SK-N-SH (cell line): ENCODE measurements around the gene CALB2. TPM values are rescaled to one million over a fixed set of nuclear protein-coding genes. Genes with fewer than 3 reads are reported as not detected.

Source experiments
- CTCF ChIA-PET: fragments of 300-600, 350-600 bp; formaldehyde crosslinking; extraction: SDS; loops from one replicate; lab custom pipeline; 2021; lab: Yijun Ruan, JAX
- POLR2A ChIA-PET: fragments of 350-600 bp; sonication (Branson Sonifier 250); formaldehyde crosslinking; extraction: SDS; loops from one replicate; lab custom pipeline; 2020; ENCODE audit warnings: antibody characterized with exemption, inconsistent platforms; lab: Yijun Ruan, JAX
- DNase-seq: peaks from one replicate; pipeline ENCODE4 v3.0.0; 2012
- H2AFZ ChIP-seq: fragments of 200-600 bp; sonication (generic); 2 replicates; pipeline ENCODE4 v1.8.1; 2016; ENCODE audit warnings: antibody characterized with exemption, mild to moderate bottlenecking, low read depth
- H3F3A ChIP-seq: fragments of 200-600 bp; sonication (generic); replicated peaks from 2 replicates; pipeline ENCODE3; 2016; ENCODE audit warnings: antibody characterized with exemption, mild to moderate bottlenecking; ENCODE audit not compliant: insufficient read depth
- H3K27ac ChIP-seq, 2 experiments: fragments of 200-500 bp in 1 of 2; fragments of 200-600 bp in 1 of 2; sonication (Bioruptor generic) in 1 of 2; sonication (generic), shearing (Covaris generic) in 1 of 2; 2 replicates each; pipeline versions ENCODE4 v1.5.1 to v1.6.1; 2014 to 2016; ENCODE audit warnings: low read depth in 2 of 2, inconsistent platforms in 1 of 2, low read length in 1 of 2, mild to moderate bottlenecking in 1 of 2, mixed read lengths in 1 of 2
- H3K27me3 ChIP-seq: fragments of 200-600 bp; sonication (generic), shearing (Covaris generic); 2 replicates; pipeline ENCODE4 v1.6.1; 2016; ENCODE audit warnings: mixed run types; ENCODE audit not compliant: insufficient read depth
- H3K36me3 ChIP-seq, 2 experiments: fragments of 200-500 bp in 1 of 2; fragments of 200-600 bp in 1 of 2; sonication (Bioruptor generic) in 1 of 2; sonication (generic) in 1 of 2; replicated peaks in 1 of 2; 2 replicates each; pipeline versions ENCODE3 to v1.5.1; 2014 to 2016; ENCODE audit warnings: low read length in 1 of 2, mild to moderate bottlenecking in 1 of 2; ENCODE audit not compliant: insufficient read depth in 2 of 2, control insufficient read depth in 1 of 2
- H3K4me1 ChIP-seq, 2 experiments: fragments of 200-500 bp in 1 of 2; fragments of 200-600 bp in 1 of 2; sonication (Bioruptor generic) in 1 of 2; sonication (generic), shearing (Covaris generic) in 1 of 2; 2 replicates each; pipeline versions ENCODE4 v1.5.1 to v1.6.1; 2014 to 2016; ENCODE audit warnings: low read depth in 1 of 2, low read length in 1 of 2, mixed run types in 1 of 2; ENCODE audit not compliant: insufficient read depth in 2 of 2, control insufficient read depth in 1 of 2
- H3K4me2 ChIP-seq: fragments of 200-600 bp; sonication (generic), shearing (Covaris generic); 2 replicates; pipeline ENCODE4 v1.6.1; 2017; ENCODE audit warnings: mixed run types
- H3K4me3 ChIP-seq, 2 experiments: fragments of 200-500 bp in 1 of 2; fragments of 200-600 bp in 1 of 2; sonication (Bioruptor generic) in 1 of 2; sonication (generic), shearing (Covaris generic) in 1 of 2; 2 replicates each; pipeline versions ENCODE4 v1.5.1 to v1.8.1; 2014 to 2016; ENCODE audit warnings: low read depth in 2 of 2, inconsistent platforms in 1 of 2, low read length in 1 of 2, mild to moderate bottlenecking in 1 of 2, mixed read lengths in 1 of 2, moderate library complexity in 1 of 2
- H3K79me2 ChIP-seq: fragments of 200-600 bp; sonication (generic); 2 replicates; pipeline ENCODE4 v1.8.1; 2017; ENCODE audit warnings: mild to moderate bottlenecking; ENCODE audit not compliant: insufficient read depth
- H3K9ac ChIP-seq: fragments of 200-600 bp; sonication (generic); 2 replicates; pipeline ENCODE4 v1.6.1; 2017; ENCODE audit warnings: mixed run types
- H3K9me2 ChIP-seq: fragments of 200-600 bp; sonication (generic); 2 replicates; pipeline ENCODE4 v1.6.1; 2017; ENCODE audit warnings: mixed run types
- H3K9me3 ChIP-seq: fragments of 200-600 bp; sonication (generic); 2 replicates; pipeline ENCODE4 v1.6.1; 2017; ENCODE audit warnings: mixed run types, mild to moderate bottlenecking, moderate library complexity
- H4K20me1 ChIP-seq: fragments of 200-600 bp; sonication (generic); 2 replicates; pipeline ENCODE4 v1.6.1; 2017; ENCODE audit warnings: mild to moderate bottlenecking, mixed run types; ENCODE audit not compliant: insufficient read depth
- CHD2 ChIP-seq: fragments of 150-350 bp; IDR thresholded peaks from 2 replicates; pipeline ENCODE4 v1.6.1; 2018; ENCODE audit warnings: low read length; ENCODE audit not compliant: partially characterized antibody
- CTCF ChIP-seq: fragments of 200-600 bp; sonication (generic); IDR thresholded peaks from 2 replicates; pipeline ENCODE4 v1.6.1; 2017; ENCODE audit warnings: antibody characterized with exemption, mild to moderate bottlenecking, moderate library complexity
- EP300 ChIP-seq, 2 experiments: IDR thresholded peaks; 2 replicates each; pipeline versions ENCODE4 v1.4.0 to v1.6.1; 2012; ENCODE audit warnings: borderline replicate concordance in 1 of 2, low read depth in 1 of 2, low read length in 1 of 2
- EZH2phosphoT487 ChIP-seq: fragments of 200-600 bp; sonication (generic); IDR thresholded peaks from 2 replicates; pipeline ENCODE4 v1.6.1; 2017; ENCODE audit warnings: low read depth, mixed run types, mild to moderate bottlenecking, antibody characterized with exemption, moderate library complexity, borderline replicate concordance
- FOXJ3 ChIP-seq: sonication (generic); formaldehyde crosslinking; IDR thresholded peaks from 2 replicates; pipeline ENCODE4 v1.5.1; 2020; ENCODE audit warnings: mild to moderate bottlenecking, missing genetic modification reagents
- GABPA ChIP-seq: IDR thresholded peaks from 2 replicates; pipeline ENCODE4 v1.4.0; 2012; ENCODE audit warnings: low read depth, mild to moderate bottlenecking
- GATA2 ChIP-seq: sonication (generic); formaldehyde crosslinking; IDR thresholded peaks from 2 replicates; pipeline ENCODE4 v1.5.0; 2020; ENCODE audit warnings: mild to moderate bottlenecking, missing genetic modification reagents
- JUND ChIP-seq: IDR thresholded peaks from 2 replicates; pipeline ENCODE4 v1.4.0; 2012
- MAX ChIP-seq: IDR thresholded peaks from 2 replicates; pipeline ENCODE4 v1.4.0; 2012; ENCODE audit warnings: low read depth
- MEF2A ChIP-seq: IDR thresholded peaks from 2 replicates; pipeline ENCODE4 v1.4.0; 2012; ENCODE audit warnings: low read depth, borderline replicate concordance
- RAD21 ChIP-seq: IDR thresholded peaks from 2 replicates; pipeline ENCODE4 v1.6.1; 2012; ENCODE audit warnings: mild to moderate bottlenecking, low read length
- RFX5 ChIP-seq: IDR thresholded peaks from 2 replicates; pipeline ENCODE4 v1.6.1; 2012; ENCODE audit warnings: mild to moderate bottlenecking, improper control_type of control experiment, low read length
- RXRA ChIP-seq: IDR thresholded peaks from 2 replicates; pipeline ENCODE4 v1.4.0; 2012; ENCODE audit warnings: low read depth, mild to moderate bottlenecking, borderline replicate concordance
- SIN3A ChIP-seq: IDR thresholded peaks from 2 replicates; pipeline ENCODE4 v1.6.1; 2012; ENCODE audit warnings: low read depth, mild to moderate bottlenecking, low read length, moderate library complexity, borderline replicate concordance
- TAF1 ChIP-seq: IDR thresholded peaks from 2 replicates; pipeline ENCODE4 v1.6.1; 2012; ENCODE audit warnings: low read depth, mild to moderate bottlenecking, low read length, moderate library complexity, borderline replicate concordance
- TEAD4 ChIP-seq: IDR thresholded peaks from 2 replicates; pipeline ENCODE4 v1.4.0; 2012; ENCODE audit warnings: mild to moderate bottlenecking, borderline replicate concordance; ENCODE audit not compliant: insufficient read depth
- USF1 ChIP-seq: IDR thresholded peaks from 2 replicates; pipeline ENCODE4 v1.4.0; 2012; ENCODE audit warnings: low read depth, borderline replicate concordance
- YY1 ChIP-seq: IDR thresholded peaks from 2 replicates; pipeline ENCODE4 v1.4.0; 2012; ENCODE audit warnings: low read depth, mild to moderate bottlenecking
- WGBS: methylation state at CpG from one replicate; pipeline ENCODE4 v1.1.6; 2017; ENCODE audit warnings: low lambda C conversion rate; 5-methylcytosine and 5-hydroxymethylcytosine counted together
- polyA plus RNA-seq, 3 experiments: library from polyadenylated mRNA; depleted of rRNA; stranded (reverse); fragments of >200 nt; gene quantifications; 2 replicates each; pipeline ENCODE4 v1.2.3, GENCODE V29; 2012
- TF ChIP-seq, protein P1 (sequence below): fragments of 150-350 bp; IDR thresholded peaks from 2 replicates; pipeline ENCODE4 v1.6.1; 2017; ENCODE audit warnings: antibody characterized with exemption, low read length, low read depth, borderline replicate concordance
- TF ChIP-seq, protein P2 (sequence below): IDR thresholded peaks from 2 replicates; pipeline ENCODE4 v1.4.0; 2012; ENCODE audit warnings: low read depth, borderline replicate concordance
- TF ChIP-seq, protein P3 (sequence below): IDR thresholded peaks from 2 replicates; pipeline ENCODE4; 2012

The CALB2 gene
- polyA plus RNA-seq, 1 of the 3 experiments (the other 2 are of a cell fraction): 0.12 TPM

GRCh38 chr16:71340406-71340805 lies 18.1 kb upstream of the CALB2 start:
- no peak for TF ChIP-seq SIN3A
- TF ChIP-seq, protein P1, sequence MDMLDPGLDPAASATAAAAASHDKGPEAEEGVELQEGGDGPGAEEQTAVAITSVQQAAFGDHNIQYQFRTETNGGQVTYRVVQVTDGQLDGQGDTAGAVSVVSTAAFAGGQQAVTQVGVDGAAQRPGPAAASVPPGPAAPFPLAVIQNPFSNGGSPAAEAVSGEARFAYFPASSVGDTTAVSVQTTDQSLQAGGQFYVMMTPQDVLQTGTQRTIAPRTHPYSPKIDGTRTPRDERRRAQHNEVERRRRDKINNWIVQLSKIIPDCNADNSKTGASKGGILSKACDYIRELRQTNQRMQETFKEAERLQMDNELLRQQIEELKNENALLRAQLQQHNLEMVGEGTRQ: no peak
- no peak for TF ChIP-seq YY1
- no peak for TF ChIP-seq RFX5
- no peak for TF ChIP-seq GATA2 (CRISPR knock-in tag)
- no peak overlapping the region for H3K27ac ChIP-seq
- H3K9ac ChIP-seq: no peak overlapping the region
- H3K4me2 ChIP-seq: no peak overlapping the region
- H2AFZ ChIP-seq: no peak overlapping the region
- no peaks in the 10 kb centered on the region for H3K9me3 ChIP-seq
- 16% methylated on average over 6 of the region's 6 CpGs for WGBS
- no peaks in the 10 kb centered on the region for H3K4me1 ChIP-seq
- H3K4me3 ChIP-seq: no peak overlapping the region
- no peaks in the 10 kb centered on the region for H3K9me2 ChIP-seq
- H3K27me3 ChIP-seq: no peaks in the 10 kb centered on the region
- no peak for DNase-seq
- ChIA-PET CTCF (interaction anchor here (1.1 to 2.0 kb wide), 4 partner anchors 17 to 159 kb away, joined by 4 to 8 read pairs (median 4); no protein-coding TSS in a partner anchor), POLR2A (no interaction called here)
- H3K36me3 ChIP-seq: no peaks in the 10 kb centered on the region
- no peaks in the 10 kb centered on the region for H4K20me1 ChIP-seq
- no peaks in the 10 kb centered on the region for H3K79me2 ChIP-seq
- H3F3A ChIP-seq: no peaks in the 10 kb centered on the region

DNA sequence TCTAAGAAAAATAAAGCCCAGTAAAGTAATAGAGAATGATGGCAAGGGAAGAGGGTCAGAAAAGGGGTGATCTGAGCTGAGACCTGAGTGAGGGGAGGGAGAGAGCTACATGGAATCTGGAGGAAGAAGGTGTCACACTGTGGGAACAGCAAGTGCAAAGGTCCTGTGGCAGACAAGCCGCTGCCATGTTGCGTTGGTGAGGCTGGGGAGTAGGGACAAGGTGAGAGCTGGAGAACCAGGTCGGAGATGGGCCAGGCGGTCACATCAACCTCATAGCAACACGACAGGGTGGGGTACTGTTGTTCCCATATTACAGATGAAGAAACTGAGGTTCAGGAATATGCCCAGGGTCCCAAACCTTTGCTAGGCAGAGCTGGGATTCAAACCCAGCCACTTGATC lies 16.6 kb upstream of the CALB2 start:
- H2AFZ ChIP-seq: no peak overlapping the region
- no peaks in the 10 kb centered on the region for H3K9me2 ChIP-seq
- no peak overlapping the region for H3K9ac ChIP-seq
- H3K4me2 ChIP-seq: no peak overlapping the region
- POLR2A ChIA-PET: no interaction called here
- no peaks in the 10 kb centered on the region for H3F3A ChIP-seq
- H3K9me3 ChIP-seq: no peaks in the 10 kb centered on the region
- no peaks in the 10 kb centered on the region for H3K36me3 ChIP-seq
- H3K27ac ChIP-seq: no peak overlapping the region
- WGBS: 39% methylated on average over 5 of the region's 5 CpGs
- H3K4me1 ChIP-seq: no peaks in the 10 kb centered on the region
- CTCF ChIA-PET: interaction anchor here (2.1 to 3.9 kb wide), 2 partner anchors 16 to 30 kb away, joined by 6 to 29 read pairs; partner anchors contain the start of gene CALB2
- no peak overlapping the region for H3K4me3 ChIP-seq
- H3K79me2 ChIP-seq: no peaks in the 10 kb centered on the region
- no peak for DNase-seq
- TF ChIP-seq EZH2phosphoT487: no peak
- TF ChIP-seq, protein P2, sequence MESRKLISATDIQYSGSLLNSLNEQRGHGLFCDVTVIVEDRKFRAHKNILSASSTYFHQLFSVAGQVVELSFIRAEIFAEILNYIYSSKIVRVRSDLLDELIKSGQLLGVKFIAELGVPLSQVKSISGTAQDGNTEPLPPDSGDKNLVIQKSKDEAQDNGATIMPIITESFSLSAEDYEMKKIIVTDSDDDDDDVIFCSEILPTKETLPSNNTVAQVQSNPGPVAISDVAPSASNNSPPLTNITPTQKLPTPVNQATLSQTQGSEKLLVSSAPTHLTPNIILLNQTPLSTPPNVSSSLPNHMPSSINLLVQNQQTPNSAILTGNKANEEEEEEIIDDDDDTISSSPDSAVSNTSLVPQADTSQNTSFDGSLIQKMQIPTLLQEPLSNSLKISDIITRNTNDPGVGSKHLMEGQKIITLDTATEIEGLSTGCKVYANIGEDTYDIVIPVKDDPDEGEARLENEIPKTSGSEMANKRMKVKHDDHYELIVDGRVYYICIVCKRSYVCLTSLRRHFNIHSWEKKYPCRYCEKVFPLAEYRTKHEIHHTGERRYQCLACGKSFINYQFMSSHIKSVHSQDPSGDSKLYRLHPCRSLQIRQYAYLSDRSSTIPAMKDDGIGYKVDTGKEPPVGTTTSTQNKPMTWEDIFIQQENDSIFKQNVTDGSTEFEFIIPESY: no peak
- no peak for TF ChIP-seq YY1
- TF ChIP-seq RAD21: no peak
- TF ChIP-seq TAF1: no peak
- TF ChIP-seq, protein P3, sequence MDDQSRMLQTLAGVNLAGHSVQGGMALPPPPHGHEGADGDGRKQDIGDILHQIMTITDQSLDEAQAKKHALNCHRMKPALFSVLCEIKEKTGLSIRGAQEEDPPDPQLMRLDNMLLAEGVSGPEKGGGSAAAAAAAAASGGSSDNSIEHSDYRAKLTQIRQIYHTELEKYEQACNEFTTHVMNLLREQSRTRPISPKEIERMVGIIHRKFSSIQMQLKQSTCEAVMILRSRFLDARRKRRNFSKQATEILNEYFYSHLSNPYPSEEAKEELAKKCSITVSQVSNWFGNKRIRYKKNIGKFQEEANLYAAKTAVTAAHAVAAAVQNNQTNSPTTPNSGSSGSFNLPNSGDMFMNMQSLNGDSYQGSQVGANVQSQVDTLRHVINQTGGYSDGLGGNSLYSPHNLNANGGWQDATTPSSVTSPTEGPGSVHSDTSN: no peak
- no peak for TF ChIP-seq MEF2A
- TF ChIP-seq FOXJ3 (CRISPR knock-in tag): no peak
- no peak for TF ChIP-seq GABPA
- no peak for TF ChIP-seq CTCF
- no peak for TF ChIP-seq EP300 (IDR thresholded peaks at IDR 0.05; ENCODE audit: borderline replicate concordance in 1 of 2, low read depth in 1 of 2, low read length in 1 of 2)
- TF ChIP-seq RXRA: no peak
- TF ChIP-seq TEAD4: no peak
- no peak for TF ChIP-seq MAX
- no peak for TF ChIP-seq JUND
- TF ChIP-seq USF1: no peak
- TF ChIP-seq CHD2: no peak
- H3K27me3 ChIP-seq: no peaks in the 10 kb centered on the region
- H4K20me1 ChIP-seq: no peaks in the 10 kb centered on the region
